M059J (cell line): ENCODE results near the gene MEIS2. TPM values are rescaled to one million over a fixed set of nuclear protein-coding genes. Genes with fewer than 3 reads are reported as not detected.

Experiments used
- DNase-seq: peaks from one replicate; pipeline ENCODE4 v3.0.0-alpha.2; 2012; ENCODE audit warnings: low read depth
- total RNA-seq: library from RNA; depleted of rRNA; stranded (reverse); fragments of >200 nt; shearing (Covaris generic); gene quantifications from 2 replicates; pipeline ENCODE4 v1.2.3, GENCODE V29; 2014

The MEIS2 gene
- total RNA-seq, 1 experiment from 2014 or later: 32.9 TPM

DNA sequence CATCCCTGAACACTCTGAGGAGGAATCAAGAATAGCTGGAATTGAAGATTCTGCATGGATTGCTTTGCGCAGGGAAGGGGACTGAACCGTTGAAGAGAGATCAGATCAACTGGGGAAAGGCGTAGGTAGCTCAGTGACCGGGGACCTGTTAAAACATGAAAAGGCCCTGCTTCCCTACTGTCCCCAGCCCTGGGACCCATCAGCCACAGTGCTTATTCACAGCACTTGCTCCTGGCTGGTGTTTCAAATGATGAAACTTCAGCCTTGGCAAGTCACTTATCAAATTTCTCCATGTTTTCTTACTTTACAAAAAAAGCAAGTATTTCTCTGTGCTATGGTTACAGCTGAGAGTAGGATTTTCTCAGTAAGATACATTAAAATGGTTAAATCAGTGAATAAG is 199.3 kb downstream of the MEIS2 start:
- no peak for DNase-seq

DNA sequence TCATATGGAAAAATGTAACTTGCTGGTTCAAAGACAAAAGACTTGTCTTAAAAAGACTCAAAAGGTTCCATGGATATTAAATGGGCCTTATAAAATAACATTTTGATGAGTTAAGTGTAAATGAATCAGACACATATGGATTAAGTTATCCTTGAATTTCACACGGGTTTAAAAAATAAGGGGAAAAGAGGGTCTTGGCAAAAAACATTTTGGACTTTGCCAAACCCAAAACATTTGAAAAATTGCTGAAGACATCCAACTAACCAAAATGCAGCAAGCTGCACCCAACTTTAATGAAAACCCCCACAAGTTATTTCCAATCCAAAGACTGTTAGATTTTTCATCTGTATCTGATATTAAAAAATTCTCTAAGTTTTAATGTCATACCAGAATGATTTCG is 200.7 kb downstream of the MEIS2 start:
- no peak for DNase-seq

DNA sequence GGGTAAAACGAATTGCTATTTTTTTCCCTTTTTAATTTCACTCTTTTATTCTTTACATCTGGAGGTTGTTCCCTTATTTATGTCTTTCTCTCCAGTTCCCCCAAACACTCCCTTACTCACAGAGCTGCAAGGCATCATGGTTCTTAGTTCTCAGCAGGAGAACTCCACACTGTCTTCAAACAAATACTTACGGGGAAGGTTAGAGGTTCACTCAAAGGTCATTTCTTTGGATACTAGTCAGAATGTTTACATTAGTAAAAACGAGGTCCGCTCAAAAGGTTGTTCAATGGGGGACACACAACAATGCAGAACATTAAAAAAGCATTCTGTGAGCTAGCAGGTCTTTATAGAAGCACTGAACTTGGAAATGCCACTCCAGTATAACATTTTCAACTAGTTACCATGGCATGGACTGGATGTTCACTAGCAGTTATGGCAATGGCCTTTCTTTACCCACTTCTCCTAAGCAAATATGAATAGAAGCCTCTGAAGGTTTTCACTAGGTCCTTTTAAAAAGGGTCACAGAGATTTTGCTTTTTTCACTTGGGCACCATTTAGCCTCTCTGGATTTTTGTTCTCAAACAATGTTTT is 201.7 kb downstream of the MEIS2 start:
- DNase-seq: no peak

DNA sequence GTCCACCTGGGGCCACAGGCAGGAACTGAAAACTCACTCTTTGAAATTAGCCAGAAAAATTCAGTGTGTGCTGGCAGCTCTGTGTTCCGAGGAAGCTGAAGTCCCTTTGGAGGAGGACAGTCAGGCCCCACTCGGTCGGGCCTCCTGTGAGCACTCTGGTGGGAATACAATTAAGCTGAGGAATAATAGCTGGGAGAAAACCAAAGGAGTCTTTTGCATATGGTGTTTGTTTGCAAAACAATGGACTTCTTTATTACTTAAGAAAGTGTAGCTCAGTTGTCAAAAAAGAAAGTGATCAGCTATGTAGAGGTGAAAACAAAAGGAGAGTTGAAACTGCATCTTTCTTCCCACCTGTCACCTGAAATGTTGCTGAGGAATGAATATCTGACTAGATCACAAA is 202.5 kb downstream of the MEIS2 start:
- DNase-seq: no peak

DNA sequence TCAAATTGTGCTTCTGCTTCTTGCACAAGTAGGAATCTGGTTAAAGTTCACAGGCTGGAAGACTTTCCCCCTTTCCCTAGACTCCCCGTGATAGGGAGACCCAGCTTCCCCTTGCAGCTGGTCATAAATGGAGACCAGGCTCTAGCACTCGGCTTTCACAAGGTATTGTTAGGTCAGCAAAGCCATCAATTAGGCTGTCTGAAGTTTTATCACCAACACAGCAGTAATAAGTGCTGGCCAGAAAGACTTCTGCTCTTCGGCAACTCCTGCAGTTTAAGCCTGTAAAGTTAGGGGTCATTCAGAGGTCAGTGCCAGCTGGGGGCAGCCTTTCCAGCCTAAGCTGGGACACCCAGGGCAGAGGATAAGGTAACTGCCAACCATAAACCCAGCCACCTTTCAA is 203.4 kb downstream of the MEIS2 start:
- DNase-seq: no peak

DNA sequence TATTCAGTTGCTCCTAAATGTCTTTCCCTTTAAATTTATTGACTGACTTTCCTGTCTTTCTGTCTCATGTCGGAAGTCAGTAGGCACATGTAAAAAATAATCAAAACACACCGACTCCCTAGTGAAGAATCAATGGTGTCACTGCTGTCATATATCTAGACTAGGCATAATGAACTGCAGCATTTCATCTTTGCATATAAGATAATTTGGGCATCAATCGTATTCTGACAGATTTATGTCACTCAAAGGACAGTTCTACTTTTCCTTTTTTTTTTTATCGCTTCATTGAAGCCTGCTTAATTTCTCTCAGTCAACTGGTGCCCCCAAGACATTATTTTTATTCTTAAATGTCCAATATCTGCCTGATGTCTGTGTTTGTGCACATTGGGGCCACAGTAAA is 206.3 kb downstream of the MEIS2 start:
- no peak for DNase-seq

DNA sequence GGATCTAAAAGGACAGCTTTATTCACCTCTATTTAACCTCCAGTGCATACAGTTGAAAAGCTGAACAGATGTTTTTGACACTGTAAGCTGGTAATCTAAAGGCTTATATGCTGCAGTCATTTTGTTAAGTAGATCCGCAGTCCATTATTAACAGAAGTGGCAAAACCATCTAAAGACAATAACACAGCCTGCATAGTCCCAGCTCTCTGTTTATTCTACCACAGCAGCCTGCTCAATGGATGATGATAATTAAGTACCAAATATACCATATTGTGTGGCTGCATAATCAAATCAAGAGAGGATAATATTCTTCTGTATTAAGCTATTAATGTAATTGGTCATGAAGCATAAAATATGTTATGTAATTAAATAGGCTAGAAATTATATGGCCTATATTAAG is 207.1 kb downstream of the MEIS2 start:
- no peak for DNase-seq

DNA sequence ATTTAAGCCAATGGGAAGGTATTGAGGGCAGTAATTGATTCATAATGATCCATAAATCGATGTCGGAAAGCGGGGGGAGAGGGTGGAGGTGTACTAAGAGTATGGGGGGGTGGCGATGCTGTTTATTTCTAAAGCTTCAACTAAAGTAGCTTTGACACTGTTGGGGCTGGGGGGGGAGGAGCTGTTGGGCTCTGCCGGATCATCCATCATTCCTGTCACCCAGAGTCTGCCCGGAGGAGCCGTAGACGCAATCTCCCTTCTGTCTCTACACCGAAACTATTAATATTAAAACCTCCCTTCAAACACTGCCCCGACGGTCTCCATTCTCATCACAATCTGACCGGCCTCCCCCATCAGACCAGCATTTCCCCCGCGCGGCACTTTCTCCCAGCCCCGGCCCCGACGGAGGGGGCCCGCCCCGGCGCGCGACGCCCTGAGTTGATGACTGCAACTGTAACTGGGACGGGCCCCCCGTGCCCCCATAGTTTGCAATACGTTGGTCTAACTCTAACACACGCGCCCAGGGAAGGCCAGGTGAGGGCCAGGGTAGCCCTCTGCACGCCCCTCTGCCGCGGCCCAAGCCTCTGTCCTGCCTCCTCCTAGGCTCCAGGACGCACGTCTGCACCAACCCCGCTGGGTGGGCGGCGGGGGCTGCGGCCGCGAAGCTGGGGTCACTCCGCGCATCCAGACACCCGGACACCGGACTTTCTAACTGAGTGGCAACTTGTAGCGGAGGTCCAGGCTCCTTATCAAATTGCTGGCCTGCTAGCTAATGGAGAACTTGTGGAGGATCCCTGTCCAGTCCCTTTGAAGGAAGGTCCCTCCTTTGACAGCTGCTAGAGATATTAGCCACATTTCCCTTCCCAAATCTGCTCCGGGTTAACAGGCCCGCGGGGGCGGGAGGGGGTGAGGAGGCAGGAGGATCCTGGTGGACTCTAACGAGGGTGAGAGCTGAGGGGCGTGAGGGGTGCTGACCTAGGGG is 212.0 kb downstream of the MEIS2 start:
- DNase-seq: peak; percentile 61

DNA sequence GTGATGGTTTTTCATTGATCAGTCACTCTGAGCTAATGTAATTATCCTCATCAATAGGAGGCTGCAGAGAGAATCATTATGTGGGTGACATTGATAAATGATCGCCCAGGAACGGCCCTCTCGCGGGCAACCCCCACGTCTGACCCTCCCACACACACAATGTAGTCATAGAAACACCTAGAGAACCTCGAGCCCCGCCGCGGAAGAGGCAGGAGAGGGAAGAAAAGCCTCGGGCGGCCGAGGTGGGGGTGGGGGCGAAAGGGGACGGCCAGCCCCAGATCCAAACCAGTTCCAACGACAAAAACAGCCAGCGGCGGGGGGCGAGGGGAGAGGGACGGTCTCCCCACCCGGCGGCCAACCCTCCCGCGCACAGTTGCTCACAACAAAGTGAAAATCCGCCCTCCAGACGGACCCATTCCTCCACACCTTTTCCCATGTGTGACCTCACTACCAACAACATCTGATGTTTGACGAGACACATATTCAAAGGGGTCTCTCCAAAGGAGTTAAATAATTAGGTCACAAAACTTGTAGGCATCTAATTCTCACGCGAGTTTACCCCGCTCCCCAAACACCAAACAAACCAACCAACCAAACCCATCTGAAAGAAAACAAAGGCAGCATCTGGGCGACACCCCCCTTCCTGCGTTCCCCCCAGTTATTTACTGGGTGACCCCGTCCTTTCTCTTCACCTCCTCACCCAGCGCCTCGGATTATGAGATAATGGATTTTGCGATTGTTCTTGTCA is 213.0 kb downstream of the MEIS2 start:
- peak; percentile 62 for DNase-seq

DNA sequence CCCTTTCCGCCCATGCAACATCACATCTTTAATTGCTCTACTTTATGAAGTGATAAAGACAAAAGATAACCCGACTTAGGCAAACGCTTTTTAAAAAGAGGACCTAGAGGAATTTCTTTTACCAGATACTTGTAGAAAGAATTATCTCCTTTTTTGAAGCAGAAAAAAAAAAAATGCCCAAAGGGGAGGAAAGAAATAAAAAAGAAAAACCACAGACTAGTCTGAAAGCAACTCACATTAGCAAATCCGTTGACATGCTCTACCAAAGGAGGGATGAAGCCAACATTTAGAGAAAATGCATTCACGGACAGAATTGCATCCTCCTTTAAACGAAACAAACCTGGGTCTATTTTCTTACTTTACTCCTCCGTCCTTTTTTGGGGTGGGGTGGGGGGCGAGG is 213.6 kb downstream of the MEIS2 start:
- DNase-seq: no peak

DNA sequence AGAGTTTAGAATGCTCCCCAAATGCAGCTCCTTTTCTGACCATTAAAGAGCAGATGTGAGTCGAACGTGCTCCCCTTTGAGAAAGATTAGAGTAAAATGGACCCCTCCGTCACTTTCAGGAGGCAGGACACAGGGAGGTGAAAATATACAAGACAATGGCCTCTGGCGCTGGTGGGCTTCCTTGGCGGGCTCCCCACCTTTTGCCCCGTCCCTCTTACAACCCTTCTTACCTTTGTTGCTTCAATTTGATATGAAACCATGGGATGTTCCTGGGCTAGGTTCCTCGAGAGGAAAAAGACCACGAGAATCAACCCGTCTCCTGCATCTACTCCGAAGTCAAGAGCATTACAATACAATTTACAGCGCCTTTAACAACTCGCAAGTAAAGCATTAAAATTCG is 214.2 kb downstream of the MEIS2 start:
- DNase-seq: no peak

DNA sequence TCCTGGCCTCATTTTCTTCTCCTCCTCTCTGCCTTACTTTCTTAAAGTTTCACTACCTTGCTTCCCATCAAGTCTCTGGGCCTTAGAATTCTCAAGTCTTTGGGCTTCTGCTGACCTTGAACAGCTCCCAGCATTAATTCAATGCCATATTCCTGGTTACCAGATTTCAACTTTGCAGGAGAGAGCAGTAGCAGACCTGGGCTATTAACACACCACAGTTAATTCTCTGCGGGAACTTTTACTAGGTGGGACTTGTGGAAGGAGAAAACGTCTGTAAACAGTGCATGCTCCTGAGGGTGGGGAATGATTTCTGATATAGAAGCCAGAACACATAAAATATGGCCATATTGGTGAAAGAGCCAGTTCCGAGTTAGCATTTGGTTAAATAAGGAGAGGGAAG is 214.6 kb downstream of the MEIS2 start:
- no peak for DNase-seq

DNA sequence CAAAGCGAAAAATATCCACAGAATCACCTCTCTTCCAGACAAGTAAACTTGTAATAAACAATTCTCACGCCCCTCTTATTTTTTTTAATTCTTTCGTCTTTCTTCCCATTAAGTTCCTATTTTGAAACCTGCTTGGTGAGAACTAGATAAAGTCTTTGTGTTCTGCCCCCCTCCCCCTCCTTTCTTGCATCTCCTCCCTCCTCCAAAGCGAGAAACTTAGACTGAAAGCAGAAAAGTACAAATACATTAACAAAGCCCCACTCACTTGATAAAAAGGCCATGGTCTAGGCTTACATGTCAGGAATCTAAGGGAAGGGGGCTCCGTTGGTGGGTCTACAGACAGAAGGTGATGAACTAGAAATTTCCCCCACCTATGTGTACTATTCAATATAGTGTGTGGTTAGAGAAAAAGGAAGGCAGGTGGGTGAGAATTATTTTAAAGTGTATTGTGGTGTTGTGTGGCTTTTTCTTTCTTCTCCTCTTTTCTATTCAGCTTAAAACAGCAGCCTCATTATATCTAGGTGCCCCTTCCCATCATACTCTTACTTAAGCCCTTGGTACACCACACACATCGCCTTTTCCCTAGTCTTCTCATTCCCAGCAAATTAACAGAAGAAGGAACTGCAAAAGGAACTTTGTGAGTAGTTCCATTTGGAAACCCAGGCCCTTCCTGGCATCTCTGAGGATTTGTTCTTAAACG is 215.3 kb downstream of the MEIS2 start:
- DNase-seq: no peak

DNA sequence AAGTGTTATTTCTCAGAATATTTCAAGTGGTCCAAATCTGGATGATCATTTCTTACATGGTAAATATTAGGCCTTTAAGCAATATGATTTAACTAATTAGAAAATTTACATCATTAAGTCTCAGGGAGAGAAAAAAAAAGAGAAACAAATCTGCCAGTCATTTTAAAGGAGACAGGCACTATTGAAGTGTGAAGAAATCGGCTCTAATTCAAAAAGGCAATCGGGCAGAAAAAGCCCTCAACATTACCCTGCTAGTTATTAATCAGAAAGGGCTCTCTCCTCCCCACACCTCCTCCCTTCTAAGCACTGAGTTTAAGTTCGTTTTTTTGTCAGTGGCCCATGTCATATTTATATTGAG is 215.9 kb downstream of the MEIS2 start:
- no peak for DNase-seq

DNA sequence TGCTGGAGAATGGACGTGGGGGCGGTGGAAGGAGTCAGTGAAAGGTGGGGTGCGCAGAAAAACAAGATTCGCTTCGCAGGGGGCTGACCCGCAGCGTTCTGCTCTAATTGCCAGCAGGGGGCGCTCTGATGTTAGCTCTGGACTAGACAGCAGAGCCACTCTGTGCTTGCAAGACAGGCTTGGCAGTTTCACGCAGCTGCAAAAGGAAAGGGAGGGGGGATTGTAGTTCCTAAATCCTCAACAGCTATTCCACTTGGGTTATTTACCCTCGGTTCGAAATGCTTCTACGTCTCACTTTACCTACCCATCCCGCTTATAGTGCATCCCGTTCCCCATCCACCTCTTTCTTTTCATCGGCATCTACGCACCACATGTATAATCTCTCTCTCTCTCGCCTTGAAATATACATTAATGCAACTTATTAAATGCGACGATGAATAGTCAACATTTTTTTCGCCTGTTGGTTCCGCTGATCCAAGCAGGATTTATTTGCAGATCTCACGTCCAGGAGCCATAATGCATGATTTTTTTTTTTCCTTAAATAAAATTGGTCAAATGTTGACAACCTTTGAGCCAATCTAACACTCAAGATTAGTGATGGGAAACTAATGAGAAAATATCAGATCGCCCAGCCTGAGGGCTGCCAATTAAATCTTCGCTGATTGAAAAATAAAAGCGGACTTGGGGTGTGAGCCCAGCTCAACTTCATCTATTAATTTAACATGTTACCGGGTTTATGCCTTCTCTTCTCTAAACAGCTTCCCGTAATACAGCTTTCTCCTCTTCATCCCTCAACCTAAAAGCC is 216.4 kb downstream of the MEIS2 start:
- peak; percentile 78 for DNase-seq

DNA sequence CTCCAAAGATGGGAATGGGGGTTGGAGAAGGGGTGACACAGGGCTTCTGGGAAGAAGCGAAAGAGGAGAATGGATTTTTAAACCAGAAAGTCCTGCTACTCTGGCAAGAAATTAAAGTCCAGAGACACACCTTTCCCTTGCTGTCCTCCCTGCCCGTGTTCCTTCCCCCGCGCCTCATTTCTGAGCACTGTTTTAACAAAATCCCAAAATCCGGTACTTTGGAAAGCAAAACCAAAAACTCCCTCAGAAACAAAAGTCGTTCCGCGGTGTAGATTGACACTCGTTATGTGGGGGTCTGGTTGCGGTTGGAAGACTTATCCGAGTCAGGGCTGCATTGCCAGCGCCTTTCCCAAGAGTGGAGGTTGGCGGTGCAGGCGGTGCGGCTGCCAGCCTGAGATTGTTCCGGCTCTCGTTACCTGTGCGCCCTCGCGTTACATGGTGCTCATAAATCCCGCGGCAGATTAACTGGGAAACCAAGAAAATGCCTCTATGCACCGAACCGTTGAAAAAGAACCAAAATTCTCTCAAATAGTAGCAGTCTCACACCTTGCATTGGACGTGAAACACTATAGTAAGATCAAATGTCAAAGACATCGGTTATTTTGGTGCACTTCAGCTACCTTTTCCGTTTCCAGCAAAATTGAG is 217.7 kb downstream of the MEIS2 start:
- peak; percentile 22 for DNase-seq

DNA sequence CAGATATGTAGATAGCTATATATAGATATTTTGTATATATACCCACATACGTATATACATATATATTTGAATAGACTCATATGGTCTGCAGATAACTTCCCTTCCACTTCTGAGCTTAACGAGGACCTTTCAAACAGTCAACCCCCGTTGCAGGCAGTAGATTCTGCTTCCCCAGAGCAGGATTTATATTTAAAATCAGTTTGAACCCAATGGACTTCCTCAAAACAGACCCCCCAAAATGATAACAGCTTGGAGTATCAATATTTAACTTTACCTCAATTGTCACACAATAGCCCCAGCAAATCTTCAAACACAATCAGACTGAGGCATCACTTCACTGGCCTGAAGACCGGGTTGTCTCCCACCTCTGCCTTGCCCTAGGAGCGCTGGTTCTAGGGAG is 218.3 kb downstream of the MEIS2 start:
- DNase-seq: no peak

DNA sequence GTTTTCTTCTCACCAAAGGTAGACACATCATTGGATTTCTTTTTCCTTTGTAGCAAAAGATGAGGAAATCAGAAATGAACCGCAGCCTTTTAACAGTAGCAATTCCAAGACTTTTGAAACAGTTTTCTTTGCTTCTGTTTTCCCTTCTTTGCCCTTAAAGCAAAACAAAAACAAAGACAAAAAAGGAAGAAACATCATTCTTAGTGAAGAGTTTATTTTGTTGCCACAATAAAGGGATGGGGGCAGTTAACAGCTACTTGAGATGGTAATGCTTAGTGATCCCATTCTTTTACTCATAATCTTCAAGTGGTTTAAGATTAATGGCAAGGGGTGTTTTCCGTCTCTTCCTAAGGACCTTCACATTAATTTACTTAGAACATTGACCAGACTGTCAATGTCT is 218.8 kb downstream of the MEIS2 start:
- no peak for DNase-seq

DNA sequence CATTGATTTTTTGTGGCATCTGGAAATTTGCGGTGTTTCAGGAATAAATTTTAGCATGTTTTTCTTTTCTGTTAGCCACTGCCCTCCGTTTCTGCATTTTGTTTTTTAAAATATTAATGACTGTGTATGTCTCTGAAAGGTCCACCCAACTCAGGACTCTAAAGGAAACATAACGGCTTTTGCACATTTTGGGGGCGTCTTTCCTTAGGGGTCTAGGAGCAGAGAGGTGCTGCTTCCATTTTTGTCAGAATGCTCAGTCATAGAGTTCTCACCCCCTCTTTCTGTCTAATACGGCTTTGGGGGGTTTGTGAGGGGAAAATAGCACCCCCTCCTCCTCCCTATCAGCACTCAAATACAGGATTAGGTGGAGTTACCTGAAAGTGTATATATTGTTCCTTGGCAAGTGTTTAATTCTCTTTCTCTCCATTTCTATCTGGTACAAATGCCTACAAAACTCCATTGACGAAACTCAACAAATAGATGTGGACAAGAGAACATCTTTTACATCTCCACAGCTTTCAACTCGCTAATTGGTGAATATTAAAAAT is 219.4 kb downstream of the MEIS2 start:
- DNase-seq: no peak

DNA sequence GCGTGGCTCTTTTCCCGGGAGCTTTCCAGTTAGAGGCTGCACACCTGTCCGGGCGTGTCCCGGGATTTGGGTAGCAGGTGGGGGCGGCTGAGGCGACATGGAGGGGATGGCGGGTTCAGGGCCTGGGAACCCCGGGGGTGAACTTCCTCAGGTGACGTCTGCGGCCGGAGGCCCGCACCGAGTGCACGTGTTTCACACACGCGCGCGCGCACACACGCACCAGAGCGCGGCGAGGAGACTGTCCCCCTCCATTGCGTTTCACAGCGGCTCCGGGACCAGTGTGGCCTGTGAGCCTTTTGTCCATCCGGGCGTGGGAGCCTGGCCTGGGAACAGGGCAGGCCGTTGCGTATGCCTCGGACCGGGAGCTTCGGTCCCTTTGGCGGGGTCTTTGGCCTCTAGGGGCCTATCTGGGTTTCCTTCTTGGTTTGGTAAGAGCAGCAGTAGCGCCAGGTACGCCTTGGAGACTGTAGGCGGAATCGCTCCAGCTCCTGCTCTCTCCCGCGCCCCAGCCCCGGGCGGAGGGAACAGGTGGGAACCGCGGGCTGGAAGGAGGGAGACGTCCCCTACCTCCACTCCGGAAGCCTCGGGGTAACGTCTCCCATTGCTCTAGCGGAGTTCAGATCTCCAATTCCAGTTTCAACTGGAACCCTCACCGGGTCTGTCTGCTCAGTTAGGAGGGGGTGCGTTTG is 220.0 kb downstream of the MEIS2 start:
- DNase-seq: no peak
